Sigmoid colon (tissue), 4 donors: ENCODE data around the gene ATOH8.

ENCODE experiments used
- EP300 ChIP-seq, 4 donors: sonication (generic); formaldehyde crosslinking; IDR thresholded peaks; one replicate each; pipeline ENCODE4 v1.6.1; 2017; ENCODE audit warnings: antibody characterized with exemption in 4 of 4
- POLR2A ChIP-seq, 2 donors: fragments of 450-650 bp; IDR thresholded peaks; one replicate each; pipeline ENCODE4 v1.6.1; 2016; ENCODE audit warnings: antibody characterized with exemption in 2 of 2, mild to moderate bottlenecking in 2 of 2, moderate library complexity in 2 of 2
- POLR2AphosphoS5 ChIP-seq, 4 donors: sonication (generic); formaldehyde crosslinking; IDR thresholded peaks; one replicate each; pipeline ENCODE4 v1.6.1; 2017; ENCODE audit warnings: antibody characterized with exemption in 4 of 4
- TF ChIP-seq, protein P1 (sequence below), 4 experiments: fragments of 450-650 bp in 3 of 4; fragments of 200-600 bp in 1 of 4; IDR thresholded peaks; one replicate each; pipeline ENCODE4 v1.5.1; 2016 to 2019; ENCODE audit warnings: antibody characterized with exemption in 4 of 4, mild to moderate bottlenecking in 3 of 4, moderate library complexity in 2 of 4

DNA sequence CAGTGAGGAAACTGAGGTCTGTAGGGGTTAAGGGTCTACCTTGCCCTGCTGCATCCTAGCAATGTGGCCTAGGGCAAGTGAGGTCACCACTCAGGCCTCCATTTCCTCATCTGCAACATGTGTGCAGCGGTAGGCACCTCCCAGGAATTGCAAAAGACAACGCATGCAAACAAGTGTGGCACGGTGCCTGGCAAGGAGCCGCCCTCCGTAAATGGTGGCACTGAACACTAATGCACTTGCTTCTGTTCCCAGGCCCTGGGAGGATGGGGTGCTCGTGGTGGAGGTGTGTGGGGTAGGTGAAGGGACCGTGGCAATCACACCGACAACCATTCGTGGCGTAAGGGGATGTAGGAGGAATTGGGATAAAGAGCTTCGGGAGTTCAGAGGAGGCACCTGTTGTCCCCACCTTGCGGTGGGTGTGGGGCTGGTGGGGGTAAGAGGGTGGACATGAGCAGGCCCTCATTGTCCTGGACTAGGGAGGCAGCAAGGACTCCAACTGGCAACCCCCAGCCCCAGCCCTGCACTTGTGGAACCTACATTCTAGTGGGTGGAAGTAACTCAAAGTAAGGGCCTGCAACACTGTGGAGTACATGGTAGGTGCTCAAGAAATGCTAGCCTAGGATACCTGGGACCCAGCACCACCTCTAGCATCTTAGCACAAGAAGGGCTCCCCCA is 26.0 kb downstream of the ATOH8 start:
- TF ChIP-seq, protein P1, sequence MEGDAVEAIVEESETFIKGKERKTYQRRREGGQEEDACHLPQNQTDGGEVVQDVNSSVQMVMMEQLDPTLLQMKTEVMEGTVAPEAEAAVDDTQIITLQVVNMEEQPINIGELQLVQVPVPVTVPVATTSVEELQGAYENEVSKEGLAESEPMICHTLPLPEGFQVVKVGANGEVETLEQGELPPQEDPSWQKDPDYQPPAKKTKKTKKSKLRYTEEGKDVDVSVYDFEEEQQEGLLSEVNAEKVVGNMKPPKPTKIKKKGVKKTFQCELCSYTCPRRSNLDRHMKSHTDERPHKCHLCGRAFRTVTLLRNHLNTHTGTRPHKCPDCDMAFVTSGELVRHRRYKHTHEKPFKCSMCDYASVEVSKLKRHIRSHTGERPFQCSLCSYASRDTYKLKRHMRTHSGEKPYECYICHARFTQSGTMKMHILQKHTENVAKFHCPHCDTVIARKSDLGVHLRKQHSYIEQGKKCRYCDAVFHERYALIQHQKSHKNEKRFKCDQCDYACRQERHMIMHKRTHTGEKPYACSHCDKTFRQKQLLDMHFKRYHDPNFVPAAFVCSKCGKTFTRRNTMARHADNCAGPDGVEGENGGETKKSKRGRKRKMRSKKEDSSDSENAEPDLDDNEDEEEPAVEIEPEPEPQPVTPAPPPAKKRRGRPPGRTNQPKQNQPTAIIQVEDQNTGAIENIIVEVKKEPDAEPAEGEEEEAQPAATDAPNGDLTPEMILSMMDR (IDR thresholded peaks at IDR 0.05): no peak
- no peak for TF ChIP-seq POLR2A (IDR thresholded peaks at IDR 0.05)
- no peak for TF ChIP-seq EP300 (IDR thresholded peaks at IDR 0.05)
- no peak for TF ChIP-seq POLR2AphosphoS5 (IDR thresholded peaks at IDR 0.05)
